IgD-negative memory B cell (primary cell): ENCODE measurements around the gene RNF114. TPM values are rescaled to one million over a fixed set of nuclear protein-coding genes. Genes with fewer than 3 reads are reported as not detected.
"Not testable (repeated sequence)": the region's sequence is repeated elsewhere in the genome, so short reads cannot be mapped to it uniquely, and the experiment has no call there.

Source experiments
- H3K27ac Mint-ChIP-seq, 3 donors: one replicate each; pipeline ENCODE4 v1.8.0; 2020 to 2022; ENCODE audit warnings: mild to moderate bottlenecking in 3 of 3, mixed read lengths in 3 of 3, moderate library complexity in 1 of 3
- H3K27me3 Mint-ChIP-seq: one replicate; pipeline ENCODE4 v1.8.0; 2021; ENCODE audit warnings: mixed read lengths
- H3K36me3 Mint-ChIP-seq: one replicate; pipeline ENCODE4 v1.8.0; 2020; ENCODE audit warnings: mild to moderate bottlenecking, mixed read lengths
- H3K4me1 Mint-ChIP-seq, 3 donors: one replicate each; pipeline ENCODE4 v1.8.0; 2020 to 2022; ENCODE audit warnings: mixed read lengths in 3 of 3, mild to moderate bottlenecking in 1 of 3
- H3K4me3 Mint-ChIP-seq, 4 donors: one replicate each; pipeline ENCODE4 v1.8.0; 2020 to 2022; ENCODE audit warnings: mild to moderate bottlenecking in 4 of 4, mixed read lengths in 4 of 4, moderate library complexity in 3 of 4
- H3K9me3 Mint-ChIP-seq, 3 donors: one replicate each; pipeline ENCODE4 v1.8.0; 2020 to 2021; ENCODE audit warnings: mixed read lengths in 3 of 3, mild to moderate bottlenecking in 1 of 3
- polyA plus RNA-seq: library from polyadenylated mRNA; unstranded; fragments of 300-500 nt; fragmentation: Illumina TruSeq; gene quantifications from one replicate; pipeline ENCODE4 v1.2.3, GENCODE V29; 2021

RNF114 gene
- polyA plus RNA-seq, 1 donor from 2014 or later = 119 TPM

DNA sequence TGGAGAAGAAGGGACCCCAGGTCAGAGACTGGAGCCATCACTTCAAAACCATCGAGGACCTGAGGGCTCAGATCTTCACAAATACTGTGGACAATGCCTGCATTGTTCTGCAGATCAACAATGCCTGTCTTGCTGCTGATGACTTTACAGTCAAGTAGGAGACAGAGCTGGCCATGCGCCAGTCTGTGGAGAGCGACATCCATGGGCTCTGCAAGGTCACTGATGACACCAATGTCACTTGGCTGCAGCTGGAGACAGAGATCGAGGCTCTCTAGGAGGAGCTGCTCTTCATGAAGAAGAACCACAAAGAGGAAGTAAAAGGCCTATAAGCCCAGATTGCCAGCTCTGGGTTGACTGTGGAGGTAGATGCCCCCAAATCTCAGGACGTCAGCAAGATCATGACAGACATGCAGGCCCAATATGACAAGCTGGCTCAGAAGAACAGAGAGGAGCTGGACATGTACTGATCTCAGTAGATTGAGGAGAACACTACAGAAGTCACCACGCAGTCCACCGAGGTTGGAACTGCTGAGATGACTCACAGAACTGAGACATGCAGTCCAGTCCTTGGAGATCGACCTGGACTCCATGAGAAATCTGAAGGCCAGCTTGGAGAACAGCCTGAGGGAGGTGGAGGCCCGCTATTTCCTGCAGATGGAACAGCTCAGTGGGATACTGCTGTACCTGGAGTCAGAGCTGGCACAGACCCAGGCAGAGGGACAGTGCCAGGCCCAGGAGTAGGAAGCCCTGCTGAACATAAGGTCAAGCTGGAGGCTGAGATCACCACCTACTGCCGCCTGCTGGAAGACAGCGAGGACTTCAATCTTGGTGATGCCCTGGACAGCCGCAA is 21.1 kb downstream of the RNF114 start:
- not testable (repeated sequence) for H3K36me3 Mint-ChIP-seq, H3K4me3 Mint-ChIP-seq, H3K27me3 Mint-ChIP-seq, H3K9me3 Mint-ChIP-seq
- Mint-ChIP-seq H3K4me1 (peaks cover 10 to 15% (median 15%) of the 10 kb centered on the region in 3 donors), H3K27ac (peak overlapping the region in 2 of 3 donors; percentile 14 to 65)

DNA sequence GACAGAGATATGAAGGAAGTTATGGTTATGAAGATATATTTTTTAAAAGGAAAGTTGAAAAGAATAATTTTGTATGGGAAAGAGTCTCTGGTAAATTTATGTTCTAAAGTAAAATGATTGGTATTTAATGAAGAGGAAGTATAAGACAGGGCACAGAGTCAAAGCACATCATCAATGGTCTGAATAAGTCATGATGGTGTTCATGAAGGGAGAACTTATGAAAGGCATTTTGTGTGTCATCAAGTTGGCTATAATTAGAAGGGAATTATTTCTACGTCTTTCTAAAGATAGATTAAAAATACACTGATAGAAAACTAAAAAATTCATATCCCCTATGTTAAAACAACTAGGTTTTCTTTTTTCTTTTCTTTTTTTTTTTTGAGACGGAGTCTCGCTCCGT is 25.2 kb downstream of the RNF114 start:
- Mint-ChIP-seq H3K4me3 (no peak overlapping the region), H3K27me3 (no peaks in the 10 kb centered on the region), H3K4me1 (peaks cover 8 to 15% (median 11%) of the 10 kb centered on the region in 3 donors), H3K9me3 (no peaks in the 10 kb centered on the region), H3K36me3 (peaks cover 5% of the 10 kb centered on the region), H3K27ac (no peak overlapping the region)

DNA sequence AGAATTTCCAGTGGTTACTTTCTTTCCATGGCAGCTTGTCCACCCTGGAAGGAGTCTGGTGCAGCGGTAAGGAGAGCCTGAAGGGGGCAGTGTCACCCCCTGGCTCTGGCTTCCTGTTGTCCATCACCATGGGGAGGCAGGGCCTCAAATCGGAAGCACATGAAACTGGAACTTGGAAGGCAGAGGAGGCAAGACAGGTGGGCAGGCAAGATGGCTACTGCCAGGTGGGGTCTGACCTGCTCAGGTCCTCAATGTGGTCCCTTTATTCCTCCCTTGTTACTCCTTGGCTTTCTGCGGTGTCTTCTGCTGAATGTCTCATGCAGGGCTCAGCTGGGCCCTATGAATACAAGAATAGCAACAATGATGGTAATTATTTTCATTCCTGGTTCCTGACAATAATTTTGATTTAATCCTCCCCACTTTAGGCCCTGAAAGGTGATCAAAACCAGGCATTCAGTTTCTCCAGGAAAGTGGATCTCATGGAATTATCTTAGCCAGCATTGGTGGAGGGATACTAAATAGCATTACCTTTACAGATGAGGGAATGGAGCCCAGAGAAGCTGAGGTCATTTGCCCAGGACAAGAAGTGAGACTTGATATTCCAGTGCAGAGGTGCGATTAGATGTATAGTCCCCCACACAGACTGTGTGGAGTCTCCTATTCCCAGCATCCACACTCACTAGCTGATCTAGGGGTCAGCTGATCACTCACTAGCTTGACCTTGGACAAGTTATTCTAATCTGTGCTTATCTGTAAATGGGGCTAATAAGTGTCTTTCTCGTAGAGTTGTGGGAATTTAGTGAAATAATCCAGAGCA is 29.0 kb downstream of the RNF114 start:
- no peak overlapping the region for H3K27ac Mint-ChIP-seq
- no peaks in the 10 kb centered on the region for H3K36me3 Mint-ChIP-seq
- no peaks in the 10 kb centered on the region for H3K4me1 Mint-ChIP-seq
- H3K9me3 Mint-ChIP-seq = no peaks in the 10 kb centered on the region
- H3K4me3 Mint-ChIP-seq = no peak overlapping the region
- no peaks in the 10 kb centered on the region for H3K27me3 Mint-ChIP-seq

DNA sequence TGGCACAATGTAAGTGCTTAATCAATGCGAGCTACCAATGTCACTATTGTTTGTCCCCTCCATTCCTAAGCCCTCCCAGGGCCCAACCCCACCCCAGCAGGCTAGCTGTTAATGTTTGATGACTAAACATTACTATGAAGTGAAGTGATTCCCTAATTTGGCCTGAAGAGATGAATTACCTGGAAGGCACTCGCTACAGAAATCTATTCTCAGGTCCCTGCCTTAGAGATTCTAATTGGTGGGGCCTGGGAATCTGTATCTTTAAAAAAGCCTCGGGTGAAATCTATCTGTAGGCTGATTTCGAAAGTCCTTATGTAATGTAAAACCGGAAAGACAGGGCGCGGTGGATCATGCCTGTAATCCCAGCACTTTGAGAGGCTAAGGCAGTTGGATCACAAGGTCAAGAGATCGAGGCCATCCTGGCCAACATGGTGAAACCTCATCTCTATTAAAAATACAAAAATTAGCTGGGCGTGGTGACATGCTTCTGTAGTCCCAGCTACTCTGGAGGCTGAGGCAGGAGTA is 29.6 kb downstream of the RNF114 start:
- Mint-ChIP-seq H3K4me3 (no peak overlapping the region), H3K4me1 (no peaks in the 10 kb centered on the region), H3K27me3 (no peaks in the 10 kb centered on the region), H3K27ac (no peak overlapping the region), H3K9me3 (no peaks in the 10 kb centered on the region), H3K36me3 (no peaks in the 10 kb centered on the region)

DNA sequence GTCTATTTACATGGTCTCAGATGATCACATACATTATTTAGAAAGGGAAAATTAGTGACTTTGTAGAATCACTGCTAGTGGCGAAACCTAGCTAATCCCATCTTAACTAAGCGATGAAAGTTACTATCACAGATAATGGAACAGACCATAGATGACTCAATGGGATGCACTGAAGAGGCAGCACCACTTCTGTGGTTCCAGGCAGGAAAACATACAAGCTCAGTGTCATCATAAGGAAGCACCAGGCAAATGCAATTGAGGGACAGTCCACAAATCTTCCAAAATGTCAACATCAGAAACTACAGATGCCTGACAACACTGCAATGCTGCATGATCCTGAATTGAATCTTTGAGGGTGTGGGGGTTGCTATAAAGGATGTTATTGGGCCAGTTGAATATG is 30.7 kb downstream of the RNF114 start:
- H3K4me1 Mint-ChIP-seq = no peaks in the 10 kb centered on the region
- H3K27me3 Mint-ChIP-seq = no peaks in the 10 kb centered on the region
- no peak overlapping the region for H3K27ac Mint-ChIP-seq
- no peaks in the 10 kb centered on the region for H3K36me3 Mint-ChIP-seq
- H3K9me3 Mint-ChIP-seq = no peaks in the 10 kb centered on the region
- H3K4me3 Mint-ChIP-seq = no peak overlapping the region

DNA sequence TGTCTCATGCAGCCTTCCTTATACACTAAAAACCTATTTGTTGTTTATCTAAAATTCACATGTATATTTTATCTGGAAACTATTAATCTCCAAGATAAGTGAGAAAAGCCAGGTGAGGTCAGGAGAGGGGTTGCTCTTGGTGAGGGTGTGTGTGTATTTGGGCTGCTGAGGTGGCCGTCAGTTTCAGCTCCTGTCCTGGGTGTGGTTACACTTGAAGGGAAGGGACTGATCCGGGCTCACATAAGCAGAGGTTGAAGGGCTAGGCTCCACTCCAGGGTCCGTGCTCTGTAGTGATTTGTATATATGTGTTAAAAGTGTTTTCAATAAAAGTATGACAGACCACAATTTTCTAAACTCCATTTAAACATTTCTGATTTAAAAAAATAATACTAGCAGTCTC is 33.0 kb downstream of the RNF114 start:
- no peak overlapping the region for H3K4me3 Mint-ChIP-seq
- no peaks in the 10 kb centered on the region for H3K27me3 Mint-ChIP-seq
- no peak overlapping the region for H3K27ac Mint-ChIP-seq

DNA sequence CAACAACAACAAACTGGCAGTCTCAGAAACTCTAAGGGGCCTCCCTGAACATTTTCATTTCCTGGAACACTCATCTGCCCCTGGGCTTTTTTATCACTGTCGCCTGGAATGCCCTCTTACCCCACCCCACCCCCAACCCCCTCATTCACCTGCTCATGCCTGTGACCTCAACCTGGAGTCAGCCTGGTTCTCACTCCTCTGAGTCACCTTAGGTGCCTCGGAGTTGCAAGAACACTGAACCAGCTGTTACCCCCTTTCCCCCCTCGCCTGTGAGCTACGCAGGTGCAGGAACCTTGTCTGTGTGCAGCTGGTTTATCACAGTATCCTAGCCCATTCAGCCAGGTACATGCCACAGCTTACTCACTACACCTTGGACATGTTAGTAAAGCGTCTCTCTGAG is 33.7 kb downstream of the RNF114 start:
- Mint-ChIP-seq H3K4me3 (no peak overlapping the region), H3K27me3 (no peaks in the 10 kb centered on the region), H3K9me3 (no peaks in the 10 kb centered on the region), H3K36me3 (no peaks in the 10 kb centered on the region), H3K4me1 (no peaks in the 10 kb centered on the region), H3K27ac (no peak overlapping the region)

More for the DNA sequence above, 33.0 kb downstream of the RNF114 start:
- Mint-ChIP-seq H3K9me3 (no peaks in the 10 kb centered on the region), H3K4me1 (no peaks in the 10 kb centered on the region), H3K36me3 (no peaks in the 10 kb centered on the region)

DNA sequence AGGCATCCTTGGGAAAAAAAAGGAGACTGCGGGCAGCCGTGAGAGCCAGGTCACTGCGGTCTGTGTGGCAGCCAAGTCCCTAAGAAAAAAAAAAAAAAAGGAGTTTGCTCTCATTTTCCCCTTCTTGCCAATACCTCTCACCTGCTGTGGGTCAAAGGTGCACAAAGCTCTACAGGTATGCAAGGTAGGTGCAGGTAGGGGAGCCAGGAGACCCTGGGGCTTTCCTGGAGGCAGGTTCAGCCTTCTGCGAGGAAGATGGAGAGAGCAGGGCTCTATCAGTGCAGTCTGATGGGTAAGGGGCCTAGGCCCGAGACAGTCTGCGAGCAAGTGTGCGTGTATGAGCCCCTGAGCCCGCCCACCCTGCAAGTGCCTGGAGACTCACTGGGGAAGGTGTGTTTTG is 34.3 kb downstream of the RNF114 start:
- Mint-ChIP-seq H3K9me3 (no peaks in the 10 kb centered on the region), H3K4me1 (no peaks in the 10 kb centered on the region), H3K4me3 (no peak overlapping the region), H3K27me3 (no peaks in the 10 kb centered on the region), H3K27ac (no peak overlapping the region), H3K36me3 (no peaks in the 10 kb centered on the region)

DNA sequence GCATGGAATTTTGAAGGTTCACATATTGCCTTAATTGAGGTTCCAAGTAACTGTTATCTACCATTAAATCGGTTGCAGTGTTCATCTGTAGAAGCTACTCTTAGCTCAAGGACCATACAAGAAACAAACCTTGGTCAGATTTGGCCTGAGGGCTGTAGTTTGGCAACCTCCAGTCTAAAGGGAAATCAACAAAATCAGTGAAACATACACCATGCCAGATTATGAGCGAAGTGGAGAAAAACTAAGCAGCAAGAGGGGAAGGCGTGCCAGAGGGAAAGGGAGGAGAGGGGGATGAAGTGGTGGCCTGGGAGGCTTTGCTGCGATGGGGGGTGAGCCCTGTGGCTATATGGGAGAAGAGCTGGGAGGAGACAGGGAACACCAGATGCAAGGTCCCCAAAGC is 37.8 kb downstream of the RNF114 start:
- H3K4me1 Mint-ChIP-seq = no peaks in the 10 kb centered on the region
- H3K4me3 Mint-ChIP-seq = no peak overlapping the region
- no peaks in the 10 kb centered on the region for H3K9me3 Mint-ChIP-seq
- peak overlapping the region in 1 of 3 donors; percentile 43 for H3K27ac Mint-ChIP-seq
- no peaks in the 10 kb centered on the region for H3K27me3 Mint-ChIP-seq
- no peaks in the 10 kb centered on the region for H3K36me3 Mint-ChIP-seq

DNA sequence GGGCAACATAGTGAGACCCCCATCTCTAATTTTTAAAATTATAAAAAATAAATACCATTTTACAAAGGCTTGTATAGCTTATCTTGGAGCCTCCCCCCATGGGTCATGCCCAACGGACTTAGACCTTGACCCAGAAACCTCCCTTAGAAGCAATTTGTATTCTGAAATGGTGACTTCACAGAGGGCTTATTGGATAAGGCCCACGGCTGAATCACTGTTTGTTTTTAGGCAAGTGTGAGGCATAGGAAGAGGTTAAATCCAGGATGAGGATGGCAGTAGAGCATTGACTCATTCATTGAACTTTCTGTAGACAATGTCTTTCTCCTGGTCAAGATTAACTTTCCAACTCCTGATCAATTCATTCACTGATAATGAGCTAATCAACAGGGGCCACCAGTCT is 40.3 kb downstream of the RNF114 start:
- Mint-ChIP-seq H3K27me3 (peaks cover 2% of the 10 kb centered on the region), H3K36me3 (no peaks in the 10 kb centered on the region), H3K27ac (no peak overlapping the region), H3K4me3 (no peak overlapping the region), H3K4me1 (peaks cover 0 to 2% (median 0%) of the 10 kb centered on the region in 3 donors), H3K9me3 (no peaks in the 10 kb centered on the region)

DNA sequence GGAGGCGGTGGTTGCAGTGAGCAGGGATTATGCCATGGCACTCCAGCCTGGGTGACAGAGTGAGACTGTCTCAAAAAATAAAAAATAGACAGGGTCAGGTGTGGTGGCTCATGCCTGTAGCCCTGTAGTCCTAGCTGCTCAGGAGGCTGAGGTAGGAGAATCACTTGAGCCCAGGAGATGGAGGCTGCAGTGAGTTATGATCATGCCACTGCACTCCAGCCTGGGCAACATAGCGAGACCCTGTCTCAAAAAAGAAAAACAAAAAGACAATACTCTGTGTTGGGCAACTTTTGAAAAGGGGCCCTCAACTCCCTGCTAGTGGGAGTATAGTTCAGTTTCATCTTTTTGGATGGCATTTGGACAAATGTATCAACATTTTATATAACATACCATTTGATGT is 41.5 kb downstream of the RNF114 start:
- peak overlapping the region in 1 of 3 donors; percentile 80 for H3K27ac Mint-ChIP-seq
- H3K36me3 Mint-ChIP-seq, H3K4me1 Mint-ChIP-seq, H3K9me3 Mint-ChIP-seq, H3K4me3 Mint-ChIP-seq, H3K27me3 Mint-ChIP-seq: not testable (repeated sequence)

DNA sequence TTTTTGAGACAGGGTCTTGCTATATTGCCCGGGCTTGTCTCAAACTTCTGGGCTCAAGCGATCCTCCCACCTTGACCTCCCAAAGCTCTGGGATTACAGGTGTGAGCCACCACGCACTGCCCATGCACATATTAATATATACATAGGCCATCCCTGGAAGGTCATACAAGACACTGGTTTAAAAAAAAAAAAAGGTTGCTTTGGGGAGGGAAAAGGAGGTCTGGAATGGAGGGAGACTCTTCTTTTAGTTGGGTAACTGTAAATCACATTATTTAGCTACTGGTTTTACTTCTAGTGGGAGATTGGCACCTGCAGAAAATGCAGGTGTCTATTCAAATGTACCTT is 42.5 kb downstream of the RNF114 start:
- Mint-ChIP-seq H3K27ac (no peak overlapping the region), H3K4me1 (peaks cover 3 to 10% (median 4%) of the 10 kb centered on the region in 3 donors), H3K9me3 (no peaks in the 10 kb centered on the region), H3K4me3 (no peak overlapping the region), H3K27me3 (peaks cover 2% of the 10 kb centered on the region), H3K36me3 (no peaks in the 10 kb centered on the region)

DNA sequence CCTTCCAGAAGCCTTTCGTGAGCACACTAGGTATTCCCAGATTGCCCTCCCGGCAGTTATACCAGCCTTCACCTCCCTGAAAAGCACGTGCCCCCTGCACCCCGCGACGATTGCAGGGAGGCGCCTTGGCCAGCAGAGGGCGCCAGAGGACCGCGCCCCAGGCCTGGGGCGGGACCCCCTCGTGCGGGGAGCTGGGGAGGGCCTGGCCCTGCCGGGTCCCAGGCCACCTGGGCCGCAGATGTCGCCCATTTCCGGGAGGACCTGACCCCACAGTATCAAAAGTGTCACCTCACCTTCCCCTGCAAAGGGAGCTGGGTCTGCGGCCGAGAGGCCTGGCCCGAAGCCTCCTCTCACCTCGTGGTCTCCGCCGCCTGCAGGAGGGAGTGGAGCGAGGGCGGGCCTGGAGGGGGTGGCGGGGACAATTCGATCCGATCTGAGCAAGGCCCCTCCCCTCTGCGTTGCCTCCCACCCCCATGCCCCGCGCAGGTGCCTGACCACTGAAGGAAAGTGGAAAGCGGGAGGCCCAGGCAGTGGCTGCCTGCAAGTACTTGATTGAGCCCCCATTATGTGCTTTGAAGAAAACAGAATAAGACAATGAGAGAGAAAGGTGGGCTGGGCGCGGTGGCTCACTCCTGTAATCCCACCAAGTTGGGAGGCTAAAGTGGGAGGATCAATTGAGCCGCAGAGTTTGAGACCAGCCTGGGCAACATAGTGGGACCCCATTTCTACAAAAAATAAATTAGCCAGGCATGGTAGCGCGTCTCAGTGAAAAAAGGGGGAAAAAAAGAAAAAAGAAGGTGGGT is 43.0 kb downstream of the RNF114 start:
- peak overlapping the region in 1 of 3 donors; percentile 40 for H3K27ac Mint-ChIP-seq
- H3K27me3 Mint-ChIP-seq = peaks cover 2% of the 10 kb centered on the region
- H3K4me3 Mint-ChIP-seq = peak overlapping the region in 2 of 4 donors; percentile 43 to 86
- no peaks in the 10 kb centered on the region for H3K9me3 Mint-ChIP-seq
- H3K4me1 Mint-ChIP-seq = peaks cover 3 to 12% (median 4%) of the 10 kb centered on the region in 3 donors
- H3K36me3 Mint-ChIP-seq = no peaks in the 10 kb centered on the region

DNA sequence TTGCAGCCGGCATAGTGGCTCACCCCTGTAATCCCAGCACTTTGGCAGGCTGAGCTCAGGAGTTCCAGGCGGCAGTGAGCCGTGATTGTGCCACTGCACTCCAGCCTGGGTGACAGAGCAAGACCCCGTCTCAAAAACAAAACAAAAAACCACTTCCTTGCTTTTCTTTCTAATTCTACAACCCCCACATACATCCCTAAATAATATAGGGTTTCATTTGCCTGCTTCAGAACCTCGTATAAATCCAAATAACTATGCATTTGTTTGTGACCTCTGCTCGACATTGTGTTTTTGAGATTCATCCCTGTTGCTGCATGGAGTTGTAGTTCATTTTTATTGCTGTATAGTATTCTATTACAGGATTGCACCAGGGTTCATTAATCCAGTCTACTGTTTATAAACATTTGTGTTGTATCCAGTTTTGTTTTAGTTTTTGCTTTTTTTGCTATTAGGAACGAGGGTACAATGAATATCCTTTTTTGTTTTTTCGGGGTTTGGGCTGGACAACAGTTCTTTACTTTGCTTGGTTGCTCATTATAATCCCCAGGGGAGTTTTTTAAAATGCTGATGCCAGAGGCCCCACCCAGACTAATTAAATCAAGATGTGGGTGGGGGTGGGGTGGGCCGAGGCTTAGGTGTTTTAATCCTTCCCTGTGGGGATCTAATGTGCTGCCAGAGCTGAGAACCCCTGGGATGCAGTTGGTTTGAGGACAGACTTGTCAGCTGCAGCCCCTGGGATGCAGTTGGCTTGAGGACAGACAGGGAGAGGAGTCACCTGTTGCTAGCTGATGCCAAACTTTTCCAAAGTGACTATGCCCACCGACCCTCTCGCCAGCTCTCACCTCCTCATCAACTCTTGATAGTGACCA is 44.2 kb downstream of the RNF114 start:
- peaks cover 3 to 12% (median 4%) of the 10 kb centered on the region in 3 donors for H3K4me1 Mint-ChIP-seq
- H3K9me3 Mint-ChIP-seq = no peaks in the 10 kb centered on the region
- H3K36me3 Mint-ChIP-seq = no peaks in the 10 kb centered on the region
- peak overlapping the region in 2 of 3 donors; percentile 40 to 58 for H3K27ac Mint-ChIP-seq
- H3K4me3 Mint-ChIP-seq = peak overlapping the region in 3 of 4 donors; percentile 32 to 84 (median 39)
- H3K27me3 Mint-ChIP-seq = peaks cover 2% of the 10 kb centered on the region
